Measurements from ENCODE around the gene NKX1-1.

DNA sequence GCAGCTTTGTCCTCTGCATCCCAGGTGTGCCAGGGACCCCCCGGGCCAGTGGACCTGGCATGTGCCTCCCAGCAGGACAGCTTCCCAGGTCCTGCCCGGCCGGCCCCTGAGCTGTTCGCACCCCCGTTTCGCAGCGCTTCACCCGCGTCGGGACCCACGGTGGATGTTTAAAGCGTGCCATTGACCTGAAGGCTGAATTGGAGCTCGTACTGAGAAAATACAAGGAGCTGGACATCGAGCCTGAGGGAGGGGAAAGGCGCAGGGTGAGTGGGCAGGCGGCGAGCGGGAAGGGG lies 51.3 kb downstream of the NKX1-1 start:
- no peak for TF ChIP-seq CREB1 (CRISPR knock-in tag; IDR thresholded peaks at IDR 0.05; ENCODE audit: low read depth)
- no peak for TF ChIP-seq POLR2AphosphoS5 (IDR thresholded peaks at IDR 0.05; ENCODE audit: low read depth)
- TF ChIP-seq, protein P1, sequence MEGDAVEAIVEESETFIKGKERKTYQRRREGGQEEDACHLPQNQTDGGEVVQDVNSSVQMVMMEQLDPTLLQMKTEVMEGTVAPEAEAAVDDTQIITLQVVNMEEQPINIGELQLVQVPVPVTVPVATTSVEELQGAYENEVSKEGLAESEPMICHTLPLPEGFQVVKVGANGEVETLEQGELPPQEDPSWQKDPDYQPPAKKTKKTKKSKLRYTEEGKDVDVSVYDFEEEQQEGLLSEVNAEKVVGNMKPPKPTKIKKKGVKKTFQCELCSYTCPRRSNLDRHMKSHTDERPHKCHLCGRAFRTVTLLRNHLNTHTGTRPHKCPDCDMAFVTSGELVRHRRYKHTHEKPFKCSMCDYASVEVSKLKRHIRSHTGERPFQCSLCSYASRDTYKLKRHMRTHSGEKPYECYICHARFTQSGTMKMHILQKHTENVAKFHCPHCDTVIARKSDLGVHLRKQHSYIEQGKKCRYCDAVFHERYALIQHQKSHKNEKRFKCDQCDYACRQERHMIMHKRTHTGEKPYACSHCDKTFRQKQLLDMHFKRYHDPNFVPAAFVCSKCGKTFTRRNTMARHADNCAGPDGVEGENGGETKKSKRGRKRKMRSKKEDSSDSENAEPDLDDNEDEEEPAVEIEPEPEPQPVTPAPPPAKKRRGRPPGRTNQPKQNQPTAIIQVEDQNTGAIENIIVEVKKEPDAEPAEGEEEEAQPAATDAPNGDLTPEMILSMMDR (conservative IDR thresholded peaks at IDR 0.05; ENCODE audit: low read depth in 2 of 2) = no peak
- no peak for TF ChIP-seq EZH2phosphoT487 (IDR thresholded peaks at IDR 0.05; ENCODE audit: unreplicated experiment)
- TF ChIP-seq EZH2 (IDR thresholded peaks at IDR 0.05; ENCODE audit: low read depth, unreplicated experiment) = no peak
- TF ChIP-seq, protein P2, sequence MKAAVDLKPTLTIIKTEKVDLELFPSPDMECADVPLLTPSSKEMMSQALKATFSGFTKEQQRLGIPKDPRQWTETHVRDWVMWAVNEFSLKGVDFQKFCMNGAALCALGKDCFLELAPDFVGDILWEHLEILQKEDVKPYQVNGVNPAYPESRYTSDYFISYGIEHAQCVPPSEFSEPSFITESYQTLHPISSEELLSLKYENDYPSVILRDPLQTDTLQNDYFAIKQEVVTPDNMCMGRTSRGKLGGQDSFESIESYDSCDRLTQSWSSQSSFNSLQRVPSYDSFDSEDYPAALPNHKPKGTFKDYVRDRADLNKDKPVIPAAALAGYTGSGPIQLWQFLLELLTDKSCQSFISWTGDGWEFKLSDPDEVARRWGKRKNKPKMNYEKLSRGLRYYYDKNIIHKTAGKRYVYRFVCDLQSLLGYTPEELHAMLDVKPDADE (IDR thresholded peaks at IDR 0.05) = no peak
- TF ChIP-seq ZNF114 (CRISPR knock-in tag; IDR thresholded peaks at IDR 0.05) = no peak
- TF ChIP-seq, protein P3, sequence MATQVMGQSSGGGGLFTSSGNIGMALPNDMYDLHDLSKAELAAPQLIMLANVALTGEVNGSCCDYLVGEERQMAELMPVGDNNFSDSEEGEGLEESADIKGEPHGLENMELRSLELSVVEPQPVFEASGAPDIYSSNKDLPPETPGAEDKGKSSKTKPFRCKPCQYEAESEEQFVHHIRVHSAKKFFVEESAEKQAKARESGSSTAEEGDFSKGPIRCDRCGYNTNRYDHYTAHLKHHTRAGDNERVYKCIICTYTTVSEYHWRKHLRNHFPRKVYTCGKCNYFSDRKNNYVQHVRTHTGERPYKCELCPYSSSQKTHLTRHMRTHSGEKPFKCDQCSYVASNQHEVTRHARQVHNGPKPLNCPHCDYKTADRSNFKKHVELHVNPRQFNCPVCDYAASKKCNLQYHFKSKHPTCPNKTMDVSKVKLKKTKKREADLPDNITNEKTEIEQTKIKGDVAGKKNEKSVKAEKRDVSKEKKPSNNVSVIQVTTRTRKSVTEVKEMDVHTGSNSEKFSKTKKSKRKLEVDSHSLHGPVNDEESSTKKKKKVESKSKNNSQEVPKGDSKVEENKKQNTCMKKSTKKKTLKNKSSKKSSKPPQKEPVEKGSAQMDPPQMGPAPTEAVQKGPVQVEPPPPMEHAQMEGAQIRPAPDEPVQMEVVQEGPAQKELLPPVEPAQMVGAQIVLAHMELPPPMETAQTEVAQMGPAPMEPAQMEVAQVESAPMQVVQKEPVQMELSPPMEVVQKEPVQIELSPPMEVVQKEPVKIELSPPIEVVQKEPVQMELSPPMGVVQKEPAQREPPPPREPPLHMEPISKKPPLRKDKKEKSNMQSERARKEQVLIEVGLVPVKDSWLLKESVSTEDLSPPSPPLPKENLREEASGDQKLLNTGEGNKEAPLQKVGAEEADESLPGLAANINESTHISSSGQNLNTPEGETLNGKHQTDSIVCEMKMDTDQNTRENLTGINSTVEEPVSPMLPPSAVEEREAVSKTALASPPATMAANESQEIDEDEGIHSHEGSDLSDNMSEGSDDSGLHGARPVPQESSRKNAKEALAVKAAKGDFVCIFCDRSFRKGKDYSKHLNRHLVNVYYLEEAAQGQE (IDR thresholded peaks at IDR 0.05; ENCODE audit: unreplicated experiment) = no peak
- TF ChIP-seq JUNB (IDR thresholded peaks at IDR 0.05; ENCODE audit: unreplicated experiment) = no peak
- TF ChIP-seq NANOG (IDR thresholded peaks at IDR 0.05; ENCODE audit: borderline replicate concordance) = no peak
- TF ChIP-seq ZNF331 (CRISPR knock-in tag; IDR thresholded peaks at IDR 0.05; ENCODE audit: low read depth) = no peak
- TF ChIP-seq STAT1 (IDR thresholded peaks at IDR 0.05; ENCODE audit: unreplicated experiment) = no peak
- TF ChIP-seq, protein P4, sequence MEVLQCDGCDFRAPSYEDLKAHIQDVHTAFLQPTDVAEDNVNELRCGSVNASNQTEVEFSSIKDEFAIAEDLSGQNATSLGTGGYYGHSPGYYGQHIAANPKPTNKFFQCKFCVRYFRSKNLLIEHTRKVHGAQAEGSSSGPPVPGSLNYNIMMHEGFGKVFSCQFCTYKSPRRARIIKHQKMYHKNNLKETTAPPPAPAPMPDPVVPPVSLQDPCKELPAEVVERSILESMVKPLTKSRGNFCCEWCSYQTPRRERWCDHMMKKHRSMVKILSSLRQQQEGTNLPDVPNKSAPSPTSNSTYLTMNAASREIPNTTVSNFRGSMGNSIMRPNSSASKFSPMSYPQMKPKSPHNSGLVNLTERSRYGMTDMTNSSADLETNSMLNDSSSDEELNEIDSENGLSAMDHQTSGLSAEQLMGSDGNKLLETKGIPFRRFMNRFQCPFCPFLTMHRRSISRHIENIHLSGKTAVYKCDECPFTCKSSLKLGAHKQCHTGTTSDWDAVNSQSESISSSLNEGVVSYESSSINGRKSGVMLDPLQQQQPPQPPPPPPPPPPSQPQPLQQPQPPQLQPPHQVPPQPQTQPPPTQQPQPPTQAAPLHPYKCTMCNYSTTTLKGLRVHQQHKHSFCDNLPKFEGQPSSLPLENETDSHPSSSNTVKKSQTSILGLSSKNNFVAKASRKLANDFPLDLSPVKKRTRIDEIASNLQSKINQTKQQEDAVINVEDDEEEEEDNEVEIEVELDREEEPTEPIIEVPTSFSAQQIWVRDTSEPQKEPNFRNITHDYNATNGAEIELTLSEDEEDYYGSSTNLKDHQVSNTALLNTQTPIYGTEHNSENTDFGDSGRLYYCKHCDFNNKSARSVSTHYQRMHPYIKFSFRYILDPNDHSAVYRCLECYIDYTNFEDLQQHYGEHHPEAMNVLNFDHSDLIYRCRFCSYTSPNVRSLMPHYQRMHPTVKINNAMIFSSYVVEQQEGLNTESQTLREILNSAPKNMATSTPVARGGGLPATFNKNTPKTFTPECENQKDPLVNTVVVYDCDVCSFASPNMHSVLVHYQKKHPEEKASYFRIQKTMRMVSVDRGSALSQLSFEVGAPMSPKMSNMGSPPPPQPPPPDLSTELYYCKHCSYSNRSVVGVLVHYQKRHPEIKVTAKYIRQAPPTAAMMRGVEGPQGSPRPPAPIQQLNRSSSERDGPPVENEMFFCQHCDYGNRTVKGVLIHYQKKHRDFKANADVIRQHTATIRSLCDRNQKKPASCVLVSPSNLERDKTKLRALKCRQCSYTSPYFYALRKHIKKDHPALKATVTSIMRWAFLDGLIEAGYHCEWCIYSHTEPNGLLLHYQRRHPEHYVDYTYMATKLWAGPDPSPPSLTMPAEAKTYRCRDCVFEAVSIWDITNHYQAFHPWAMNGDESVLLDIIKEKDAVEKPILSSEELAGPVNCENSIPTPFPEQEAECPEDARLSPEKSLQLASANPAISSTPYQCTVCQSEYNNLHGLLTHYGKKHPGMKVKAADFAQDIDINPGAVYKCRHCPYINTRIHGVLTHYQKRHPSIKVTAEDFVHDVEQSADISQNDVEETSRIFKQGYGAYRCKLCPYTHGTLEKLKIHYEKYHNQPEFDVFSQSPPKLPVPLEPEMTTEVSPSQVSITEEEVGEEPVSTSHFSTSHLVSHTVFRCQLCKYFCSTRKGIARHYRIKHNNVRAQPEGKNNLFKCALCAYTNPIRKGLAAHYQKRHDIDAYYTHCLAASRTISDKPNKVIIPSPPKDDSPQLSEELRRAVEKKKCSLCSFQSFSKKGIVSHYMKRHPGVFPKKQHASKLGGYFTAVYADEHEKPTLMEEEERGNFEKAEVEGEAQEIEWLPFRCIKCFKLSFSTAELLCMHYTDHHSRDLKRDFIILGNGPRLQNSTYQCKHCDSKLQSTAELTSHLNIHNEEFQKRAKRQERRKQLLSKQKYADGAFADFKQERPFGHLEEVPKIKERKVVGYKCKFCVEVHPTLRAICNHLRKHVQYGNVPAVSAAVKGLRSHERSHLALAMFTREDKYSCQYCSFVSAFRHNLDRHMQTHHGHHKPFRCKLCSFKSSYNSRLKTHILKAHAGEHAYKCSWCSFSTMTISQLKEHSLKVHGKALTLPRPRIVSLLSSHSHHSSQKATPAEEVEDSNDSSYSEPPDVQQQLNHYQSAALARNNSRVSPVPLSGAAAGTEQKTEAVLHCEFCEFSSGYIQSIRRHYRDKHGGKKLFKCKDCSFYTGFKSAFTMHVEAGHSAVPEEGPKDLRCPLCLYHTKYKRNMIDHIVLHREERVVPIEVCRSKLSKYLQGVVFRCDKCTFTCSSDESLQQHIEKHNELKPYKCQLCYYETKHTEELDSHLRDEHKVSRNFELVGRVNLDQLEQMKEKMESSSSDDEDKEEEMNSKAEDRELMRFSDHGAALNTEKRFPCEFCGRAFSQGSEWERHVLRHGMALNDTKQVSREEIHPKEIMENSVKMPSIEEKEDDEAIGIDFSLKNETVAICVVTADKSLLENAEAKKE (CRISPR knock-in tag; IDR thresholded peaks at IDR 0.05) = no peak
